K562 (cell line): ENCODE results near the gene MEIKIN. TPM values are rescaled to one million over a fixed set of nuclear protein-coding genes. Genes with fewer than 3 reads are reported as not detected.
"Not testable (repeated sequence)": the region's sequence is repeated elsewhere in the genome, so short reads cannot be mapped to it uniquely, and the experiment has no call there.

Experiments used
- ATAC-seq: fragments of 200-7000 bp; cut with Tn5 transposase; 3 replicates; pipeline ENCODE4 v1.9.1; 2020; ENCODE audit warnings: moderate library complexity
- BruUV-seq: library from RNA; stranded (reverse); fragments of 400-500 nt; replicated peaks from 2 replicates; lab custom pipeline; 2021; lab: Mats Ljungman, UMichigan
- CTCF ChIA-PET: fragments of 300-600 bp; formaldehyde crosslinking; extraction: SDS; loops from one replicate; lab custom pipeline; 2021; ENCODE audit warnings: low intra/inter-chr PET ratio; lab: Yijun Ruan, JAX
- POLR2A ChIA-PET: fragments of 300-600, 350-650 bp; sonication (Branson Sonifier 250); formaldehyde crosslinking; extraction: SDS; loops from one replicate; lab custom pipeline; 2021; ENCODE audit warnings: antibody characterized with exemption, inconsistent platforms; lab: Yijun Ruan, JAX
- DNase-seq, 4 experiments: peaks; one replicate each; pipeline versions ENCODE4 v3.0.0 to v3.0.0-alpha.2; 2011 to 2018; ENCODE audit warnings: low spot score in 3 of 4, mixed read lengths in 3 of 4; ENCODE audit errors: extremely low read depth in 1 of 4
- FAIRE-seq: peaks from 2 replicates; lab custom pipeline; 2011; peaks lifted over from hg19 to GRCh38; lab: Jason Lieb, UNC
- H2AFZ ChIP-seq: 2 replicates; pipeline ENCODE4 v1.6.0; 2011; ENCODE audit warnings: low read depth, low read length, control low read depth, inconsistent platforms
- H3K27ac ChIP-seq: fragments of 200-600 bp; 3 replicates; pipeline ENCODE4 v1.8.0; 2011; ENCODE audit warnings: low read depth, mild to moderate bottlenecking, control low read depth, inconsistent platforms, low read length, moderate library complexity, mixed read lengths; ENCODE audit errors: extremely low read depth
- H3K27me3 ChIP-seq, 2 experiments: fragments of 300-600 bp in 1 of 2; 2 replicates in 1 of 2; 3 replicates in 1 of 2; pipeline versions ENCODE4 v1.6.0 to v1.8.0; 2011; ENCODE audit warnings: inconsistent platforms in 2 of 2, low read length in 2 of 2, mild to moderate bottlenecking in 1 of 2, mixed read lengths in 1 of 2, moderate library complexity in 1 of 2; ENCODE audit not compliant: control insufficient read depth in 2 of 2, insufficient read depth in 2 of 2
- H3K36me3 ChIP-seq: fragments of 300-600 bp; 3 replicates; pipeline ENCODE4 v1.8.0; 2011; ENCODE audit warnings: mild to moderate bottlenecking, low read length, inconsistent platforms; ENCODE audit not compliant: control insufficient read depth, insufficient read depth
- H3K4me1 ChIP-seq, 2 experiments: fragments of 200-600 bp in 1 of 2; replicated peaks in 1 of 2; 2 replicates in 1 of 2; 3 replicates in 1 of 2; pipeline versions ENCODE4 v1.5.1 to v1.8.0; 2011; ENCODE audit warnings: inconsistent platforms in 2 of 2, low read length in 2 of 2, mild to moderate bottlenecking in 1 of 2, mixed read lengths in 1 of 2, moderate library complexity in 1 of 2; ENCODE audit not compliant: control insufficient read depth in 2 of 2, insufficient read depth in 2 of 2
- H3K4me2 ChIP-seq: 2 replicates; pipeline ENCODE4 v1.6.1; 2011; ENCODE audit warnings: low read length, control low read depth, inconsistent platforms, mixed read lengths; ENCODE audit not compliant: insufficient read depth
- H3K4me3 ChIP-seq: fragments of 200-600 bp; sonication (generic), shearing (Covaris generic); 2 replicates; pipeline ENCODE4 v1.5.1; 2016; ENCODE audit warnings: control low read depth, inconsistent platforms
- H3K79me2 ChIP-seq: fragments of 200-600 bp; 3 replicates; pipeline ENCODE4 v1.8.0; 2011; ENCODE audit warnings: low read length, inconsistent platforms; ENCODE audit not compliant: control insufficient read depth, insufficient read depth
- H3K9ac ChIP-seq, 2 experiments: 2 replicates each; pipeline versions ENCODE4 v1.6.0 to v1.6.1; 2011; ENCODE audit warnings: low read depth in 2 of 2, low read length in 2 of 2, control low read depth in 1 of 2, inconsistent platforms in 1 of 2, mild to moderate bottlenecking in 1 of 2, mixed read lengths in 1 of 2; ENCODE audit not compliant: insufficient read depth in 1 of 2
- H3K9me1 ChIP-seq: one replicate; pipeline ENCODE4 v1.6.0; 2011; ENCODE audit warnings: inconsistent platforms, mild to moderate bottlenecking, low read length, moderate library complexity; ENCODE audit not compliant: control insufficient read depth, insufficient read depth
- H3K9me3 ChIP-seq: replicated peaks from 2 replicates; pipeline ENCODE4 v1.5.1; 2011; ENCODE audit warnings: low read depth, low read length, inconsistent platforms; ENCODE audit not compliant: control insufficient read depth, insufficient read depth
- H4K20me1 ChIP-seq: replicated peaks from 2 replicates; pipeline ENCODE4 v1.6.1; 2011; ENCODE audit warnings: low read length, inconsistent platforms, mixed read lengths; ENCODE audit not compliant: control insufficient read depth, insufficient read depth
- AFF1 ChIP-seq, 2 experiments: fragments of 450-650 bp; IDR thresholded peaks; 2 replicates each; pipeline ENCODE4 v1.6.1; 2018; ENCODE audit warnings: mild to moderate bottlenecking in 2 of 2, low read depth in 1 of 2; ENCODE audit not compliant: partially characterized antibody in 2 of 2
- NUFIP1 ChIP-seq: fragments of 450-650 bp; IDR thresholded peaks from 2 replicates; pipeline ENCODE4 v1.6.1; 2018; ENCODE audit not compliant: partially characterized antibody
- SMARCE1 ChIP-seq: fragments of 450-650 bp; IDR thresholded peaks from 2 replicates; pipeline ENCODE4 v1.7.1; 2016; ENCODE audit warnings: mild to moderate bottlenecking
- ZNF146 ChIP-seq: IDR thresholded peaks from one replicate; pipeline ENCODE4 v1.6.1; 2018; ENCODE audit warnings: missing compliant biosample characterization; ENCODE audit not compliant: unreplicated experiment
- ZNF165 ChIP-seq: fragments of 250-450 bp; sonication (Bioruptor Pico); IDR thresholded peaks from 2 replicates; pipeline ENCODE4 v1.4.0; 2020; ENCODE audit warnings: borderline replicate concordance
- WGBS: fragments of 100-300 bp; shearing (Covaris generic); methylation state at CpG from one replicate; pipeline ENCODE4 v1.1.6; 2016; ENCODE audit warnings: low coverage, mixed read lengths; ENCODE audit not compliant: insufficient coverage; ENCODE audit errors: missing lambda C conversion rate; 5-methylcytosine and 5-hydroxymethylcytosine counted together
- in situ Hi-C: fragments of 300-500 bp; cut with MboI; formaldehyde crosslinking; loops from 4 replicates; pipeline ENCODE4 v1.15.0; 2018; ENCODE audit warnings: inconsistent platforms, mixed read lengths
- intact Hi-C: fragments of 100-400 bp; cut with micrococcal nuclease; formaldehyde crosslinking; loops from 2 replicates; pipeline ENCODE4 v1.14.2; 2022
- polyA plus RNA-seq, 8 experiments: library from polyadenylated mRNA; depleted of rRNA in 4 of 8; stranded (reverse) in 5 of 8; unstranded in 3 of 8; fragments of >200 nt; fragmentation: Nextera tagmentation in 2 of 8; fragmentation: Illumina TruSeq in 1 of 8; extraction: Ambion mirVana in 2 of 8; extraction: Trizol in 1 of 8; gene quantifications; 2 replicates each; pipeline versions ENCODE4 v1.2.1 to v1.2.3, GENCODE V29; 2011 to 2014; ENCODE audit warnings: inconsistent platforms in 1 of 8, missing spikeins in 1 of 8
- total RNA-seq, 7 experiments: library from RNA; depleted of rRNA in 6 of 7; stranded (reverse); fragments of >200 nt in 6 of 7; fragmentation: Illumina TruSeq in 2 of 7; extraction: Trizol in 2 of 7; gene quantifications; 2 replicates each; pipeline versions ENCODE4 v1.2.1 to v1.2.3, GENCODE V29; 2011 to 2021; ENCODE audit warnings: low replicate concordance in 1 of 7
- TF ChIP-seq, protein P1 (sequence below): IDR thresholded peaks from 2 replicates; pipeline ENCODE4 v1.6.1; 2016; ENCODE audit warnings: missing genetic modification characterization, missing compliant biosample characterization

Gene MEIKIN
- total and polyA plus RNA-seq, 9 of the 15 experiments (the other 6 are each of a cell fraction or from before 2014, with no cell fraction given) = 0.18 TPM; not detected in 8

DNA sequence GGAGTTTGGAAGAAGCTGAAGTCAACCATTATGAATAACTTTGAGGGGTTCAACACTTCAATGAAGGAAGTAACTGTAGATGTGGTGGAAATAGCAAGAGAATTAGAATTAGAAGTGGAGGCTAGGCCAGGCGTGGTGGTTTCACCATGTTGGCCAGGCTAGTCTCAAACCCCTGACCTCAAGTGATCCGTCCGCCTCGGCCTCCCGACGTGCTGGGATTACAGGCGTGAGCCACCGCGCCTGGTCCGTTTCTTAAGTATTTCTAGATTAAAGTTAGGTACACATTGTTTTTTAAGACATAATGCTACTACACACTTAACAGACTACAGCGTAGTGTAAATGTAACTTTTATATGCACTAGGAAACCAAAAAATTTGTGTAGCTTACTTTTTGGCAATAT is 162.7 kb downstream of the MEIKIN start (continued):
- TF ChIP-seq, protein P1, sequence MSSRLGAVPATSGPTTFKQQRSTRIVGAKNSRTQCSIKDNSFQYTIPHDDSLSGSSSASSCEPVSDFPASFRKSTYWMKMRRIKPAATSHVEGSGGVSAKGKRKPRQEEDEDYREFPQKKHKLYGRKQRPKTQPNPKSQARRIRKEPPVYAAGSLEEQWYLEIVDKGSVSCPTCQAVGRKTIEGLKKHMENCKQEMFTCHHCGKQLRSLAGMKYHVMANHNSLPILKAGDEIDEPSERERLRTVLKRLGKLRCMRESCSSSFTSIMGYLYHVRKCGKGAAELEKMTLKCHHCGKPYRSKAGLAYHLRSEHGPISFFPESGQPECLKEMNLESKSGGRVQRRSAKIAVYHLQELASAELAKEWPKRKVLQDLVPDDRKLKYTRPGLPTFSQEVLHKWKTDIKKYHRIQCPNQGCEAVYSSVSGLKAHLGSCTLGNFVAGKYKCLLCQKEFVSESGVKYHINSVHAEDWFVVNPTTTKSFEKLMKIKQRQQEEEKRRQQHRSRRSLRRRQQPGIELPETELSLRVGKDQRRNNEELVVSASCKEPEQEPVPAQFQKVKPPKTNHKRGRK (tag) = no peak
- no peak for TF ChIP-seq SMARCE1
- TF ChIP-seq NUFIP1 = no peak
- TF ChIP-seq ZNF165 (CRISPR knock-in tag) = no peak
- TF ChIP-seq ZNF146 (CRISPR knock-in tag) = no peak
- TF ChIP-seq AFF1 (IDR thresholded peaks at IDR 0.05; ENCODE audit: low read depth in 1 of 2, partially characterized antibody in 2 of 2) = no peak

DNA sequence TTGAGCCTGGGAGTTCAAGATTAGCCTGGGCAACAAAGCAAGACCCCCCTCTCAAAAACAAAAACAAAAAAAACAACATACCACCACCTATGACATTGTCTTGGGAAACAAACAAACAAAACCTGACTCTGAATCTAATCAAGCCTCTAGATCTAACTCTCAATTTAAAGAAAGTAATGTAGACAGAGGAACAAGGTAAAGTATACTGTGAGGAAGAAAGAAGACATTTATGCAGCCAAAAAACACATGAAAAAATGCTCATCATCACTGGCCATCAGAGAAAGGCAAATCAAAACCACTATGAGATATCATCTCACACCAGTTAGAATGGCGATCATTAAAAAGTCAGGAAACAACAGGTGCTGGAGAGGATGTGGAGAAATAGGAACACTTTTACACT is 167.3 kb downstream of the MEIKIN start:
- DNase-seq, H3K4me1 ChIP-seq, H3K9me1 ChIP-seq, H3K27me3 ChIP-seq, ATAC-seq, POLR2A ChIA-PET, H2AFZ ChIP-seq, BruUV-seq, intact Hi-C loops, CTCF ChIA-PET, H3K9ac ChIP-seq, H3K27ac ChIP-seq, FAIRE-seq, in situ Hi-C loops, H3K4me2 ChIP-seq, H3K9me3 ChIP-seq, H3K4me3 ChIP-seq: not testable (repeated sequence)
- Histone ChIP-seq H3K36me3 (peaks cover 14% of the 10 kb centered on the region; the same call in 2 of the 3 replicates), H3K79me2 (peaks cover 90% of the 10 kb centered on the region), H4K20me1 (peaks cover 16% of the 10 kb centered on the region)
- WGBS = no CpG with 5 or more reads among the region's 1 CpG
